DND-41 (cell line): Measurements from ENCODE around the gene GLS.

Source experiments
- CTCF ChIP-seq: IDR thresholded peaks from 2 replicates; pipeline ENCODE4 v1.5.1; 2012; ENCODE audit warnings: borderline replicate concordance, low read length, moderate library complexity, mild to moderate bottlenecking; ENCODE audit not compliant: poor library complexity, severe bottlenecking; ENCODE audit errors: extremely low read depth
- EZH2 ChIP-seq: IDR thresholded peaks from 3 replicates; pipeline ENCODE4 v1.6.1; 2012; ENCODE audit warnings: borderline replicate concordance, low read depth, mild to moderate bottlenecking, moderate library complexity, low read length, inconsistent platforms; ENCODE audit not compliant: severe bottlenecking

GRCh38 chr2:190867212-190867611 is 13.4 kb upstream of the GLS start:
- no peak for TF ChIP-seq EZH2
- TF ChIP-seq CTCF: no peak
